T-cell (primary cell): Measurements from ENCODE around the gene RHOJ. TPM values are rescaled to one million over a fixed set of nuclear protein-coding genes. Genes with fewer than 3 reads are reported as not detected.
"Not testable (repeated sequence)": the region's sequence is repeated elsewhere in the genome, so short reads cannot be mapped to it uniquely, and the experiment has no call there.

Experiments used
- ATAC-seq, 4 experiments: fragments of 200-7000 bp in 3 of 4; fragments of 150-1000 bp in 1 of 4; cut with Tn5 transposase; replicated peaks in 1 of 4; 1 replicate in 3 of 4; 2 replicates in 1 of 4; pipeline ENCODE4 v1.10.0; 2021; ENCODE audit warnings: moderate library complexity in 3 of 4, mild to moderate bottlenecking in 2 of 4, moderate number of reproducible peaks in 1 of 4
- CTCF ChIA-PET, 2 donors: fragments of 300-600 bp; sonication (Branson Sonifier 250); formaldehyde crosslinking; loops; one replicate each; lab custom pipeline; 2022; ENCODE audit warnings: antibody characterized with exemption in 2 of 2; lab: Charles Lee
- POLR2A ChIA-PET, 2 donors: fragments of 300-600 bp; sonication (Branson Sonifier 250); formaldehyde crosslinking; loops; one replicate each; lab custom pipeline; 2022; ENCODE audit warnings: antibody characterized with exemption in 2 of 2; lab: Charles Lee
- DNase-seq, 35 experiments: peaks; one replicate each; pipeline versions ENCODE4 v3.0.0 to v3.0.0-alpha.2; 2013 to 2023
- H3K27ac ChIP-seq: one replicate; pipeline ENCODE4 v1.5.1; 2013; ENCODE audit warnings: low read length
- H3K27me3 ChIP-seq, 2 experiments: replicated peaks in 1 of 2; 1 replicate in 1 of 2; 2 replicates in 1 of 2; pipeline versions ENCODE4 v1.6.1 to v1.7.0; 2013; ENCODE audit warnings: low read length in 1 of 2, mixed read lengths in 1 of 2; ENCODE audit not compliant: control insufficient read depth in 2 of 2, insufficient read depth in 2 of 2; ENCODE audit errors: extremely low read depth in 1 of 2
- H3K36me3 ChIP-seq, 2 donors: 1 replicate in 1 of 2; 2 replicates in 1 of 2; pipeline versions ENCODE4 v1.6.1 to v1.7.0; 2013; ENCODE audit warnings: low read length in 1 of 2; ENCODE audit not compliant: control insufficient read depth in 2 of 2, insufficient read depth in 1 of 2; ENCODE audit errors: extremely low read depth in 1 of 2
- H3K4me1 ChIP-seq, 2 experiments: 1 replicate in 1 of 2; 2 replicates in 1 of 2; pipeline versions ENCODE4 v1.6.1 to v1.7.0; 2013; ENCODE audit warnings: low read length in 2 of 2, mixed read lengths in 1 of 2; ENCODE audit not compliant: insufficient read depth in 2 of 2, control insufficient read depth in 1 of 2; ENCODE audit errors: extremely low read depth in 1 of 2
- H3K4me3 ChIP-seq, 2 donors: 1 replicate in 1 of 2; 2 replicates in 1 of 2; pipeline versions ENCODE4 v1.5.1 to v1.7.0; 2013; ENCODE audit warnings: mild to moderate bottlenecking in 2 of 2, low read length in 1 of 2, moderate library complexity in 1 of 2; ENCODE audit not compliant: control insufficient read depth in 1 of 2; ENCODE audit errors: extremely low read depth in 1 of 2
- H3K9me3 ChIP-seq: 2 replicates; pipeline ENCODE4 v1.7.0; 2013
- H3K27ac Mint-ChIP-seq, 2 donors: one replicate each; pipeline ENCODE4 v1.8.0; 2020 to 2021; ENCODE audit warnings: mild to moderate bottlenecking in 2 of 2, mixed read lengths in 2 of 2
- H3K27me3 Mint-ChIP-seq, 2 donors: one replicate each; pipeline ENCODE4 v1.8.0; 2021 to 2022; ENCODE audit warnings: mixed read lengths in 2 of 2
- H3K36me3 Mint-ChIP-seq: one replicate; pipeline ENCODE4 v1.8.0; 2021; ENCODE audit warnings: mixed read lengths
- H3K4me1 Mint-ChIP-seq, 3 donors: one replicate each; pipeline ENCODE4 v1.8.0; 2020 to 2022; ENCODE audit warnings: mixed read lengths in 3 of 3, mild to moderate bottlenecking in 1 of 3
- H3K4me3 Mint-ChIP-seq, 3 donors: one replicate each; pipeline ENCODE4 v1.8.0; 2020 to 2022; ENCODE audit warnings: mild to moderate bottlenecking in 3 of 3, mixed read lengths in 3 of 3, moderate library complexity in 3 of 3
- H3K9me3 Mint-ChIP-seq, 3 donors: one replicate each; pipeline ENCODE4 v1.8.0; 2020 to 2022; ENCODE audit warnings: mixed read lengths in 3 of 3
- WGBS: methylation state at CpG from one replicate; pipeline ENCODE4 v1.1.5; 2013; ENCODE audit warnings: missing lambda C conversion rate; ENCODE audit not compliant: insufficient coverage; 5-methylcytosine and 5-hydroxymethylcytosine counted together
- total RNA-seq, 35 experiments: library from RNA in 6 of 35; stranded (reverse) in 6 of 35; fragments of 120-200 nt in 1 of 35; gene quantifications; one replicate each; pipeline versions ENCODE4 v1.2.1 to v1.2.4 and lab custom pipeline; 2013 to 2026

RHOJ gene
- total RNA-seq, 5 donors from 2014 or later (not counting 1 experiment from before 2014, with no cell fraction given): not detected

- peaks cover 0 to 6% of the 10 kb centered on the region in 2 experiments for H3K4me1 ChIP-seq
- no peaks in the 10 kb centered on the region for H3K27me3 ChIP-seq
- no peak for DNase-seq
- CTCF ChIA-PET: no interaction called here
- H3K36me3 ChIP-seq: no peaks in the 10 kb centered on the region
- Mint-ChIP-seq H3K36me3 (no peaks in the 10 kb centered on the region), H3K27ac (no peak overlapping the region), H3K9me3 (no peaks in the 10 kb centered on the region), H3K27me3 (peaks cover 28 to 30% of the 10 kb centered on the region in 2 donors), H3K4me3 (peak overlapping the region in 1 of 3 donors; percentile 7), H3K4me1 (peaks cover 0 to 18% (median 16%) of the 10 kb centered on the region in 3 donors)
- ATAC-seq: no peak
- H3K4me3 ChIP-seq: no peak overlapping the region
- POLR2A ChIA-PET: no interaction called here
- WGBS: 58% methylated on average over 5 of the region's 6 CpGs
- H3K27ac ChIP-seq: no peak overlapping the region
- H3K9me3 ChIP-seq: no peaks in the 10 kb centered on the region
Measured at GRCh38 chr14:63296060-63296563, 91.9 kb downstream of the RHOJ start.

GRCh38 chr14:63297372-63298063 is 93.3 kb downstream of the RHOJ start:
- peaks cover 21 to 29% of the 10 kb centered on the region in 2 donors for H3K27me3 Mint-ChIP-seq
- no peak for DNase-seq
- no peaks in the 10 kb centered on the region for H3K36me3 Mint-ChIP-seq
- H3K27ac ChIP-seq: no peak overlapping the region
- no peaks in the 10 kb centered on the region for H3K36me3 ChIP-seq
- H3K4me3 Mint-ChIP-seq: no peak overlapping the region
- ChIA-PET POLR2A (no interaction called here), CTCF (no interaction called here)
- H3K27ac Mint-ChIP-seq: no peak overlapping the region
- peaks cover 0 to 11% of the 10 kb centered on the region in 2 experiments for H3K27me3 ChIP-seq
- no peak overlapping the region for H3K4me3 ChIP-seq
- peaks cover 0 to 18% (median 16%) of the 10 kb centered on the region in 3 donors for H3K4me1 Mint-ChIP-seq
- no peak for ATAC-seq
- H3K4me1 ChIP-seq: peaks cover 0 to 6% of the 10 kb centered on the region in 2 experiments
- no peaks in the 10 kb centered on the region for H3K9me3 ChIP-seq
- no peaks in the 10 kb centered on the region for H3K9me3 Mint-ChIP-seq
- WGBS: 60% methylated on average over 1 of the region's 4 CpGs

GRCh38 chr14:63299351-63300110 is 95.3 kb downstream of the RHOJ start:
- Mint-ChIP-seq H3K9me3 (no peaks in the 10 kb centered on the region), H3K4me3 (no peak overlapping the region), H3K36me3 (no peaks in the 10 kb centered on the region), H3K4me1 (peaks cover 0 to 18% (median 16%) of the 10 kb centered on the region in 3 donors), H3K27me3 (peaks cover 14 to 21% of the 10 kb centered on the region in 2 donors), H3K27ac (no peak overlapping the region)
- Histone ChIP-seq H3K4me3 (no peak overlapping the region), H3K36me3 (no peaks in the 10 kb centered on the region), H3K9me3 (no peaks in the 10 kb centered on the region), H3K27me3 (peaks cover 0 to 11% of the 10 kb centered on the region in 2 experiments), H3K27ac (no peak overlapping the region), H3K4me1 (peaks cover 0 to 6% of the 10 kb centered on the region in 2 experiments)
- ChIA-PET CTCF (no interaction called here), POLR2A (no interaction called here)
- WGBS: no CpG with 5 or more reads among the region's 6 CpGs
- ATAC-seq: no peak
- DNase-seq: no peak

DNA sequence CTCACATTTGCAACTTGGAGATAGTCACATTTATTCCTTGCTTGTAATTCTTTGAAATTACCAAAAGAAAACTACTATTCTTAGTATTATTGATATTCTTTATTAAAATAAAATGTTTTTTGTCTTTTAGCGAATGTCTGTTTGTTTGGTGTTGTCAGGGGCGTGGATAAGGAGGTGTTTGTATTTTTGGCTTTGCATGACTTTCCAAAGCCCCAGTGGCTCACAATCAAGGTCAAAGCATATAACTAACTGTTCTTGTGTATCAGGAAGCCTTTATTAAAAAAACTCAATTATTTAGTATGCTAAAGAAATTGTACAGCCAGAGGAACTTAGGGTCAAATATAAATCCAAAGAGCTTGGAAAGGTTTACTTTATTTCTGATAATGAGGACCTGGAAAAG is 96.6 kb downstream of the RHOJ start:
- ATAC-seq (no peak), DNase-seq (no peak)
- ChIA-PET POLR2A (no interaction called here), CTCF (interaction anchor here in 1 of 2 donors (0.5 kb wide), 1 partner anchor 1750 kb away, joined by 4 read pairs; no protein-coding TSS in a partner anchor)
- Histone ChIP-seq H3K36me3 (no peaks in the 10 kb centered on the region), H3K9me3 (no peaks in the 10 kb centered on the region), H3K4me1 (peaks cover 0 to 6% of the 10 kb centered on the region in 2 experiments), H3K27ac (no peak overlapping the region), H3K27me3 (peaks cover 0 to 11% of the 10 kb centered on the region in 2 experiments), H3K4me3 (no peak overlapping the region)
- Mint-ChIP-seq H3K9me3 (no peaks in the 10 kb centered on the region), H3K27me3 (peaks cover 12 to 18% of the 10 kb centered on the region in 2 donors), H3K4me1 (peaks cover 0 to 8% (median 7%) of the 10 kb centered on the region in 3 donors), H3K27ac (no peak overlapping the region), H3K4me3 (no peak overlapping the region), H3K36me3 (no peaks in the 10 kb centered on the region)
- no CpG with 5 or more reads among the region's 2 CpGs for WGBS

DNA sequence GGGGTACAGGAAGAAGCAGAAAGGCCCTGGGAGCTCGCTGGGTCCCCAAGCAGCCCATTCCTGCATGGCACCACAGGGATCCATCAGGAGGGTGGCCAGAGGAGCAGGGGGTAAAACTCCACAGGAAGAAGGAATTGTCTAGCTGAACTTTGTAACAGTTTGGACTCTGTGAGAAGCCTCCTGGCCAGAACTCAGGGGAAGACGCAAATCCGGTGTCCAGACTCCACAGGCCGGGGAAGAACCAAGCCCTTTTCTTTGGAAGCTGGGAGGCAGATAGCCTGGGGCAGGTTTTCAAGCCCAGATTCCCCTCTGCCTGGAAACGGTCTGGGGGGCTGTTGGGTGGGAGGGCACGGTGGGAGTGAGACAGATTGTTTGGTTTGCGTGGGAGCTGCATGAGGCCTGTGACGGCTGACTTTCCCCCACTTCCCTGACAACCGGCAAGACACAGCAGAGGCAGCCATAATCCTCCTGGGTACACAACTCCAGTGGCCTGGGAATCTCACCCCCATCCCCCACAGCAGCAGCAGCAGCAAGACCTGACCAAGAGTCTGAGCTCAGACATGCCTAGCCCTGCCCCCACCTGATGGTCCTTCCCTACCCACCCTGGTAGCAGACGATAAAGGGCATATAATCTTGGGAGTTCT is 97.8 kb downstream of the RHOJ start:
- ChIA-PET CTCF (no interaction called here), POLR2A (no interaction called here)
- peaks cover 0 to 11% of the 10 kb centered on the region in 2 experiments for H3K27me3 ChIP-seq
- Mint-ChIP-seq H3K27ac (no peak overlapping the region), H3K36me3 (no peaks in the 10 kb centered on the region), H3K4me1 (peaks cover 0 to 4% (median 3%) of the 10 kb centered on the region in 3 donors), H3K9me3 (no peaks in the 10 kb centered on the region), H3K4me3 (no peak overlapping the region), H3K27me3 (peaks cover 7 to 18% of the 10 kb centered on the region in 2 donors)
- 90% methylated on average over 6 of the region's 10 CpGs for WGBS
- H3K36me3 ChIP-seq: no peaks in the 10 kb centered on the region
- H3K27ac ChIP-seq: no peak overlapping the region
- DNase-seq (no peak), ATAC-seq (no peak)
- H3K4me1 ChIP-seq: peaks cover 0 to 6% of the 10 kb centered on the region in 2 experiments
- no peak overlapping the region for H3K4me3 ChIP-seq
- H3K9me3 ChIP-seq: no peaks in the 10 kb centered on the region

DNA sequence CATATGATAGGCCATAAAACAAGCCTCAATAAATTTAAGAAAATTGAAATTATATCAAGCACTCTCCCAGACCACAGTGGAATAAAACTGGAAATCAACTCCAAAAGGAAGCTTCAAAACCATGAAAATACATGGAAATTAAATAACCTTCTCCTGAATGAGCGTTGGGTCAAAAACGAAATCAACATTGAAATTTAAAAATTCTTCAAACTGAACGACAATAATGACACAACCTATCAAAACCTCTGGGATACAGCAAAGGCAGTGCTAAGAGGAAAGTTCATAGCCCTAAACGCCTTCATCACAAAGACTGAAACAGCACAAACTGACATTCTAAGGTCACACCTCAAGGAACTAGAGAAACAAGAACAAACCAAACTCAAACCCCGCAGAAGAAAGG is 100.2 kb downstream of the RHOJ start:
- H3K36me3 ChIP-seq, POLR2A ChIA-PET, CTCF ChIA-PET, H3K9me3 Mint-ChIP-seq, H3K4me1 Mint-ChIP-seq, DNase-seq, H3K27ac ChIP-seq, H3K4me1 ChIP-seq, H3K27ac Mint-ChIP-seq, H3K9me3 ChIP-seq, H3K4me3 Mint-ChIP-seq, H3K36me3 Mint-ChIP-seq, ATAC-seq, H3K4me3 ChIP-seq: not testable (repeated sequence)
- 95% methylated on average over 3 of the region's 5 CpGs for WGBS
- peaks cover 10 to 14% of the 10 kb centered on the region in 2 donors for H3K27me3 Mint-ChIP-seq
- H3K27me3 ChIP-seq: peaks cover 0 to 11% of the 10 kb centered on the region in 2 experiments
